Measurements from ENCODE around the gene PNPLA7. TPM values are rescaled to one million over a fixed set of nuclear protein-coding genes. Genes with fewer than 3 reads are reported as not detected.

The PNPLA7 gene
- total and polyA plus RNA-seq, 10 donors = 5.1 to 22.7 (median 10.7) TPM

DNA sequence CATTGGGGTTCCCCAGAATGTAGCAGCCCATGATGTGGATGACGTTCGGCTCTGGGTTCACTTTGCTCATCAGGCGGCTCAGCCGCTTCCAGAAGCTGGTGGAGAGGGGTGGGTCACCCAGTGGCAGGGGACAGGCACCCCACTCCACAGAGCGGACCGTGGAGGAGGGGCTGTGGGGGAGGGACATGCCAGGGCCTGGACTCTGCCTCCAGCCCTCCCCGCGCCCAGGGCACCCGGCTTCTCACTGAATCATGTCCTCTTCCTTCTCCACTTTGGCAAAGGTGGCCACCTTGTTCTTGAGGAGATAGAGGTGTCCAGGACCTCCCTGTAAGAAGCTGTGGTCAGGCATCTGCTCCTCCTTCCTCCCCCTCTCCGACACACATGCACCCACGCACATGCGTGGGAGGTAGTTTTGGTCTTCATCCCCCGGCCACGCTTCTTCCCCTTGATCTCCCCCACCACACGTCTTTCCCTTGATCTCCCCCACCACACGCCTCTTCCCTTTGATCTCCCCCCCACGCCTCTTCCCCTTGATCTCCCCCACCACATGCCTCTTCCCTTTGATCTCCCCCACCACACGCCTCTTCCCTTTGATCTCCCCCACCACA is 100.2 kb downstream of the PNPLA7 start:
- WGBS, 5 donors = 70 to 76% (median 73%) methylated on average over 18 of the region's 18 CpGs
- H3K36me3 ChIP-seq = peaks cover 0 to 27% (median 8%) of the 10 kb centered on the region in 6 donors
- peaks cover 11 to 52% (median 37%) of the 10 kb centered on the region in 6 donors for H3K4me1 ChIP-seq
- peak overlapping the region in 1 of 8 donors; percentile 40 for H3K27ac ChIP-seq
- TF ChIP-seq POLR2AphosphoS5 (IDR thresholded peaks at IDR 0.05) = no peak
- TF ChIP-seq, protein P1, sequence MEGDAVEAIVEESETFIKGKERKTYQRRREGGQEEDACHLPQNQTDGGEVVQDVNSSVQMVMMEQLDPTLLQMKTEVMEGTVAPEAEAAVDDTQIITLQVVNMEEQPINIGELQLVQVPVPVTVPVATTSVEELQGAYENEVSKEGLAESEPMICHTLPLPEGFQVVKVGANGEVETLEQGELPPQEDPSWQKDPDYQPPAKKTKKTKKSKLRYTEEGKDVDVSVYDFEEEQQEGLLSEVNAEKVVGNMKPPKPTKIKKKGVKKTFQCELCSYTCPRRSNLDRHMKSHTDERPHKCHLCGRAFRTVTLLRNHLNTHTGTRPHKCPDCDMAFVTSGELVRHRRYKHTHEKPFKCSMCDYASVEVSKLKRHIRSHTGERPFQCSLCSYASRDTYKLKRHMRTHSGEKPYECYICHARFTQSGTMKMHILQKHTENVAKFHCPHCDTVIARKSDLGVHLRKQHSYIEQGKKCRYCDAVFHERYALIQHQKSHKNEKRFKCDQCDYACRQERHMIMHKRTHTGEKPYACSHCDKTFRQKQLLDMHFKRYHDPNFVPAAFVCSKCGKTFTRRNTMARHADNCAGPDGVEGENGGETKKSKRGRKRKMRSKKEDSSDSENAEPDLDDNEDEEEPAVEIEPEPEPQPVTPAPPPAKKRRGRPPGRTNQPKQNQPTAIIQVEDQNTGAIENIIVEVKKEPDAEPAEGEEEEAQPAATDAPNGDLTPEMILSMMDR (IDR thresholded peaks at IDR 0.05 in 8 of 11, conservative IDR thresholded peaks at IDR 0.05 in 3 of 11) = no peak
- no peak for TF ChIP-seq POLR2A (IDR thresholded peaks at IDR 0.05)
- DNase-seq = peak; percentile 71
- H3K4me3 ChIP-seq = no peak overlapping the region
- intact Hi-C loops (cut with DNase I; ENCODE audit: low total_unique reads) = no loop called here
- H3K9me3 ChIP-seq = no peaks in the 10 kb centered on the region
- peaks cover 0 to 9% (median 0%) of the 10 kb centered on the region in 7 donors for H3K27me3 ChIP-seq (replicated peaks in 1 of 7)

DNA sequence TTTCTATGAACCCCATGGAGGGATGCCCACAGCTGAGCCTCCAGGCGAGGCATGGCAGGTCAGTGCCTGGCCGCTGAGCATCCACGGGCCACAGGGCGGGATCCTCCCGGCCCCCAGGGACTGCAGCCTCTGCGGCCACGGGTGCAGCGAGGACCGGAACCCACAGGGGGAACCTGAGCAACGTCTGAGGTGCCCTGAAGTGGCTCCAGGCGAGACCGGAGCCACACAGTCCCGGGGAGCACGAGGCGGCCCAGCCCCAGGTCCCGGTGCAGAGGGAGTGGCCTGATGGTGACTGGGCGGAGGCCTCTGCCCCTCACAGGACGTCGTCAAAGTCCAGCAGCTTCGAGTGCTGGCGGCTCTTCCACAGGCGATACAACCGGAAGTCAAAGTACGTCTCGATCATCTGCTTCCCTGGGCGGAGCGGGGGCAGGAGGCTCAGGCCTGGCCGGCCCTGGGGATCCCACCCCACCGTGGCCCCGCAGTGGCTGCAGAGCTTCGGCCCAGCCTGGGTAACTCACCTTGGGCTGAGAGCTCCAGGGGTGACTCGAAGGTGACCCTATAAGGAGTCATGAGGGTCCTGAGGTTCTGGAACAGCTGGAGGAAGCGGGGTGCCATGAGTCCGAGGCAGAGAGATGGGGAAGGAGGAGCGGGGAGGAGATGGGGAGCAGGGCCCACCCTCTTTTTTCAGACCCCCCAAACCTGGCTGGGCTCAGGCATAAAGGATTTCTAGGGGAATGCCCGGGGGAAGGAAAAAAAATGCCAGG is 100.9 kb downstream of the PNPLA7 start:
- Histone ChIP-seq H3K27me3 (replicated peaks in 1 of 7) (peaks cover 0 to 15% (median 0%) of the 10 kb centered on the region in 7 donors), H3K36me3 (peaks cover 0 to 27% (median 8%) of the 10 kb centered on the region in 6 donors), H3K27ac (no peak overlapping the region), H3K4me1 (peaks cover 7 to 49% (median 31%) of the 10 kb centered on the region in 6 donors), H3K9me3 (no peaks in the 10 kb centered on the region), H3K4me3 (no peak overlapping the region)
- DNase-seq = peak; percentile 77
- intact Hi-C loops (cut with DNase I; ENCODE audit: low total_unique reads) = no loop called here
- WGBS, 5 donors = 86 to 92% (median 91%) methylated on average over 22 to 36 of the region's 36 CpGs
- TF ChIP-seq POLR2A (IDR thresholded peaks at IDR 0.05) (no peak), POLR2AphosphoS5 (IDR thresholded peaks at IDR 0.05) (peak in 1 of 3 donors; percentile 37)

DNA sequence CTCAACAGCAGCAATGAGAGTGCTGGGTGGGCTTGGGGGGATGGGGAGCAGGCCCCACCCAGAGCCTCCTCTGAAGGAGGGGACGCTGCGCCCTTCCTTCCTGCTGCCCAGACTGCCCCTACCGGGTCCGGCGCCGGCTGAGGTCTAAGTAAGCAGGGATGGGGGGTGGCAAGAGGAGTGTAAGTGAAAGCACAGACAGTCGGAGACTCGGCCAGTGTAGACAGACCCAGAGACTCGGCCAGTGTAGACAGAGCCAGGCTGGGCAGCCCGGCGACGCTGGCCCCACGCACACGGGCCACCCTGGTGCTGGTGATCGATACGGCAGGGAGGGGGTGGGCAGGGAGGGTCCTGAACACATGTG is 101.6 kb downstream of the PNPLA7 start:
- TF ChIP-seq POLR2A (IDR thresholded peaks at IDR 0.05) = no peak
- no peak for TF ChIP-seq POLR2AphosphoS5 (IDR thresholded peaks at IDR 0.05)
- TF ChIP-seq, protein P1 (IDR thresholded peaks at IDR 0.05 in 8 of 11, conservative IDR thresholded peaks at IDR 0.05 in 3 of 11) = no peak
- Histone ChIP-seq H3K9me3 (no peaks in the 10 kb centered on the region), H3K4me3 (no peak overlapping the region), H3K27me3 (replicated peaks in 1 of 7) (peaks cover 0 to 22% (median 6%) of the 10 kb centered on the region in 7 donors), H3K27ac (no peak overlapping the region), H3K36me3 (peaks cover 0 to 27% (median 8%) of the 10 kb centered on the region in 6 donors), H3K4me1 (peaks cover 7 to 44% (median 27%) of the 10 kb centered on the region in 6 donors)
- DNase-seq = peak; percentile 69
- intact Hi-C loops (cut with DNase I; ENCODE audit: low total_unique reads) = no loop called here
- 89 to 94% (median 90%) methylated on average over 14 to 16 of the region's 16 CpGs for WGBS, 5 donors

DNA sequence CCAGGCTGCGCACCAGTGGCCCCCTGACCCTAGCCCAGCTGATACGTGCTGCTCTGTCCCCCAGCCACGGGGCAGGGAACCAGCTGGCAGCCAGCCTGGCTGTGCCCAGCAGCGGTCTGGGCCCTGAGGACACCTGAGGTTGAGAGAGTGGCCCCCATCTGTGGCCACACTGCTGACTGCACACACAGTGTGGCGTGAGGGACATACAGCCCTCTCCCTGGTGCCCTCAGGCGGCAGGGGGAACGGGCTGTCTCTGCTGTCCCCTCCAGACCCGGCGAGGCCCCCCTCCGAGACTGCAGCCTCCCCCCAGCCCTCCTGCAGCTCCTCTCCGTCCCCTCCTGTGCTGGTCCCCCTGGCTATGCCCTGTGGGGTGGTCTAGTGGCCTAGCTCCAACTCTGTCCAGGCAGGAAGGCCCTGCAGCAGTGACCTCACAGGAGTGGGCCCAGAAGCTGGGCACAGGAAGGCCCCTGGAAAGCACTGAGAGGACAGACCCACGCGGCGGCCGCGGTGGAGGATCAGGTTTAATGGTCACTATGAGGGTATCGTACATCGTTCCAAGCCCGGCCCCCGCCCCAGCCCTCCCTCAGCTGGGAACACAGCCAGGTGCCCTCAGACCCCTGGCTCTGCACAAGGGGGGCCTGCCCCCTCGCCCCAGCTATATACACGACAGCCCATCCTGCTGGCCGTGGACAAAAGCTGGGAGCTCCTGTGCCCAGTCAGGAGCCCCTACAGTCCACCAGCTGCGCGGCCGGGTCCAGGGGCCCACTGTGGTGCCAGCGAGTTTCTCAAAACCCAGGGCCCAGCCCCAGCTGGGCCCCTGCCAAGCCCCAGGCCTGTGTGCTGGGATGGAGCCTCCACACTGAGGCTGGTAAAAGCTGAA is 102.2 kb downstream of the PNPLA7 start:
- no peak overlapping the region for H3K4me3 ChIP-seq
- intact Hi-C loops (cut with DNase I; ENCODE audit: low total_unique reads) = no loop called here
- 82 to 95% (median 88%) methylated on average over 23 to 27 of the region's 27 CpGs for WGBS, 5 donors
- TF ChIP-seq, protein P1 (IDR thresholded peaks at IDR 0.05 in 8 of 11, conservative IDR thresholded peaks at IDR 0.05 in 3 of 11) = no peak
- no peak for TF ChIP-seq POLR2A (IDR thresholded peaks at IDR 0.05)
- TF ChIP-seq POLR2AphosphoS5 (IDR thresholded peaks at IDR 0.05) = no peak
- no peak overlapping the region for H3K27ac ChIP-seq
- DNase-seq = peak; percentile 74
- H3K4me1 ChIP-seq = peaks cover 1 to 38% (median 20%) of the 10 kb centered on the region in 6 donors
- H3K36me3 ChIP-seq = peaks cover 0 to 25% (median 8%) of the 10 kb centered on the region in 6 donors
- no peaks in the 10 kb centered on the region for H3K9me3 ChIP-seq
- peaks cover 0 to 28% (median 9%) of the 10 kb centered on the region in 7 donors for H3K27me3 ChIP-seq (replicated peaks in 1 of 7)

All from spleen (tissue), 11 donors.